Fibroblast of lung (primary cell): Measurements from ENCODE around the gene DUSP19. TPM values are rescaled to one million over a fixed set of nuclear protein-coding genes. Genes with fewer than 3 reads are reported as not detected.
A peak's percentile ranks its signal among the peaks of the same experiment; 100 is the strongest.

Experiments
- DNase-seq, 2 donors: peaks; one replicate each; pipeline versions ENCODE4 v3.0.0 to v3.0.0-alpha.2; 2010; ENCODE audit warnings: low read depth in 2 of 2
- H2AFZ ChIP-seq: 2 replicates; pipeline ENCODE4 v1.5.1; 2012; ENCODE audit warnings: low read length, control low read depth, inconsistent platforms
- H3K27ac ChIP-seq: 2 replicates; pipeline ENCODE4 v1.5.1; 2011; ENCODE audit warnings: low read length, control low read depth; ENCODE audit not compliant: insufficient read depth
- H3K27me3 ChIP-seq: 2 replicates; pipeline ENCODE4 v1.5.1; 2011; ENCODE audit warnings: mild to moderate bottlenecking, low read length; ENCODE audit not compliant: control insufficient read depth, insufficient read depth
- H3K36me3 ChIP-seq: 2 replicates; pipeline ENCODE4 v1.5.1; 2011; ENCODE audit warnings: low read length; ENCODE audit not compliant: control insufficient read depth, insufficient read depth
- H3K4me1 ChIP-seq: 2 replicates; pipeline ENCODE4 v1.5.1; 2011; ENCODE audit warnings: low read length; ENCODE audit not compliant: control insufficient read depth, insufficient read depth; ENCODE audit errors: extremely low read depth
- H3K4me2 ChIP-seq: 2 replicates; pipeline ENCODE4 v1.5.1; 2011; ENCODE audit warnings: low read length, control low read depth; ENCODE audit not compliant: insufficient read depth; ENCODE audit errors: extremely low read depth
- H3K4me3 ChIP-seq, 4 experiments: fragments of 200-600 bp in 1 of 4; sonication (generic) in 1 of 4; replicated peaks in 1 of 4; 2 replicates each; pipeline ENCODE4 v1.5.1; 2011 to 2016; ENCODE audit warnings: low read length in 4 of 4, low read depth in 3 of 4, mild to moderate bottlenecking in 3 of 4, control low read depth in 2 of 4, inconsistent platforms in 1 of 4, mixed read lengths in 1 of 4; ENCODE audit not compliant: insufficient read depth in 1 of 4; ENCODE audit errors: control extremely low read depth in 1 of 4
- H3K79me2 ChIP-seq: 2 replicates; pipeline ENCODE4 v1.5.1; 2012; ENCODE audit warnings: mild to moderate bottlenecking, low read length, inconsistent platforms; ENCODE audit not compliant: control insufficient read depth, insufficient read depth
- H3K9ac ChIP-seq: 2 replicates; pipeline ENCODE4 v1.5.1; 2011; ENCODE audit warnings: mild to moderate bottlenecking, low read length, control low read depth; ENCODE audit not compliant: insufficient read depth
- H3K9me3 ChIP-seq: 2 replicates; pipeline ENCODE4 v1.5.1; 2012; ENCODE audit warnings: low read depth, low read length; ENCODE audit not compliant: control insufficient read depth, insufficient read depth
- H4K20me1 ChIP-seq: 2 replicates; pipeline ENCODE4 v1.5.1; 2011; ENCODE audit warnings: low read length; ENCODE audit not compliant: control insufficient read depth, insufficient read depth; ENCODE audit errors: extremely low read depth
- CTCF ChIP-seq, 2 donors: IDR thresholded peaks in 1 of 2; conservative IDR thresholded peaks in 1 of 2; 1 replicate in 1 of 2; 2 replicates in 1 of 2; pipeline ENCODE4 v1.5.1; 2011 to 2012; ENCODE audit warnings: low read length in 2 of 2, control low read depth in 1 of 2, inconsistent platforms in 1 of 2, low read depth in 1 of 2, mild to moderate bottlenecking in 1 of 2
- EZH2 ChIP-seq: IDR thresholded peaks from 2 replicates; pipeline ENCODE4 v1.5.1; 2012; ENCODE audit warnings: low read length, control low read depth, mild to moderate bottlenecking; ENCODE audit errors: missing control alignments
- polyA plus RNA-seq, 2 donors: library from polyadenylated mRNA; depleted of rRNA in 1 of 2; stranded (reverse) in 1 of 2; unstranded in 1 of 2; fragments of >200 nt; gene quantifications; 2 replicates each; pipeline ENCODE4 v1.2.1, GENCODE V29; 2011 to 2012; ENCODE audit warnings: missing spikeins in 1 of 2
- total RNA-seq: library from RNA; depleted of rRNA; stranded (reverse); fragments of >200 nt; gene quantifications from 2 replicates; pipeline ENCODE4 v1.2.1, GENCODE V29; 2014

Gene DUSP19
- total and polyA plus RNA-seq, 2 donors (not counting 1 experiment from before 2014, with no cell fraction given): 2.6 to 7.4 TPM

- DNase-seq: peak in 1 of 2 donors; percentile 5
- H3K27ac ChIP-seq: peak overlapping the region; percentile 89
- TF ChIP-seq CTCF (conservative IDR thresholded peaks at IDR 0.05 in 1 of 2, IDR thresholded peaks at IDR 0.05 in 1 of 2; ENCODE audit: low read depth in 1 of 2, low read length in 2 of 2) (no peak), EZH2 (no peak)
These were observed 44.8 kb downstream of the DUSP19 start for GRCh38 chr2:183123117-183123958.

GRCh38 chr2:183123959-183124221, 45.3 kb downstream of the DUSP19 start:
- no peaks in the 10 kb centered on the region for H4K20me1 ChIP-seq
- H3K4me3 ChIP-seq: peak overlapping the region; percentile 67 to 97 (median 85)
- peak overlapping the region; percentile 75 for H3K4me2 ChIP-seq
- H3K4me1 ChIP-seq: peaks cover 2% of the 10 kb centered on the region
- peak overlapping the region; percentile 89 for H2AFZ ChIP-seq
- H3K79me2 ChIP-seq: peaks cover 33% of the 10 kb centered on the region
- H3K9me3 ChIP-seq: no peaks in the 10 kb centered on the region
- TF ChIP-seq CTCF (conservative IDR thresholded peaks at IDR 0.05 in 1 of 2, IDR thresholded peaks at IDR 0.05 in 1 of 2; ENCODE audit: low read depth in 1 of 2, low read length in 2 of 2) (no peak), EZH2 (no peak)
- peak overlapping the region; percentile 89 for H3K27ac ChIP-seq
- no peak for DNase-seq
- H3K36me3 ChIP-seq: no peaks in the 10 kb centered on the region
- peak overlapping the region; percentile 39 for H3K9ac ChIP-seq
- no peaks in the 10 kb centered on the region for H3K27me3 ChIP-seq

More at GRCh38 chr2:183123117-183123958, 44.8 kb downstream of the DUSP19 start:
- no peaks in the 10 kb centered on the region for H3K36me3 ChIP-seq
- H3K9me3 ChIP-seq: no peaks in the 10 kb centered on the region
- peaks cover 2% of the 10 kb centered on the region for H3K4me1 ChIP-seq
- peaks cover 31% of the 10 kb centered on the region for H3K79me2 ChIP-seq
- H2AFZ ChIP-seq: peak overlapping the region; percentile 89
- H3K4me3 ChIP-seq: peak overlapping the region; percentile 67 to 97 (median 85)
- no peaks in the 10 kb centered on the region for H3K27me3 ChIP-seq
- H3K9ac ChIP-seq: no peak overlapping the region
- H4K20me1 ChIP-seq: no peaks in the 10 kb centered on the region
- peak overlapping the region; percentile 75 for H3K4me2 ChIP-seq

- Histone ChIP-seq H2AFZ (peak within 1 kb of the TSS; percentile 96), H3K9me3 (no peaks in the 10 kb centered on the region), H4K20me1 (no peaks in the 10 kb centered on the region), H3K36me3 (no peaks in the 10 kb centered on the region), H3K4me2 (peak within 1 kb of the TSS; percentile 75), H3K27me3 (no peaks in the 10 kb centered on the region), H3K4me1 (peaks cover 2% of the 10 kb centered on the region), H3K79me2 (peaks cover 34% of the 10 kb centered on the region), H3K4me3 (peak within 1 kb of the TSS; percentile 67 to 97 (median 85)), H3K9ac (peak within 1 kb of the TSS; percentile 68), H3K27ac (peak within 1 kb of the TSS; percentile 89)
- no peak for TF ChIP-seq CTCF (conservative IDR thresholded peaks at IDR 0.05 in 1 of 2, IDR thresholded peaks at IDR 0.05 in 1 of 2; ENCODE audit: low read depth in 1 of 2, low read length in 2 of 2)
- no peak for TF ChIP-seq EZH2
- peak; percentile 86 to 93 for DNase-seq
These were observed 45.8 kb downstream of the DUSP19 start, which contains the start of gene NUP35 for GRCh38 chr2:183124222-183124956. Gene NUP35, plus strand, starts transcription at chr2:183124443. Its CDS starts 15 bp downstream, at chr2:183124458.
